Activated T-cell treated with anti-CD3 and anti-CD28 coated beads, Interleukin-2, amount 50 U/mL, for 48 hours (primary cell): Measurements from ENCODE around the gene HSPA1A.
"Not testable (repeated sequence)": the region's sequence is repeated elsewhere in the genome, so short reads cannot be mapped to it uniquely, and the experiment has no call there.

ENCODE experiments used
- DNase-seq, 2 experiments: peaks; one replicate each; pipeline ENCODE4 v3.0.0-alpha.2; 2020

Gene HSPA1A

DNA sequence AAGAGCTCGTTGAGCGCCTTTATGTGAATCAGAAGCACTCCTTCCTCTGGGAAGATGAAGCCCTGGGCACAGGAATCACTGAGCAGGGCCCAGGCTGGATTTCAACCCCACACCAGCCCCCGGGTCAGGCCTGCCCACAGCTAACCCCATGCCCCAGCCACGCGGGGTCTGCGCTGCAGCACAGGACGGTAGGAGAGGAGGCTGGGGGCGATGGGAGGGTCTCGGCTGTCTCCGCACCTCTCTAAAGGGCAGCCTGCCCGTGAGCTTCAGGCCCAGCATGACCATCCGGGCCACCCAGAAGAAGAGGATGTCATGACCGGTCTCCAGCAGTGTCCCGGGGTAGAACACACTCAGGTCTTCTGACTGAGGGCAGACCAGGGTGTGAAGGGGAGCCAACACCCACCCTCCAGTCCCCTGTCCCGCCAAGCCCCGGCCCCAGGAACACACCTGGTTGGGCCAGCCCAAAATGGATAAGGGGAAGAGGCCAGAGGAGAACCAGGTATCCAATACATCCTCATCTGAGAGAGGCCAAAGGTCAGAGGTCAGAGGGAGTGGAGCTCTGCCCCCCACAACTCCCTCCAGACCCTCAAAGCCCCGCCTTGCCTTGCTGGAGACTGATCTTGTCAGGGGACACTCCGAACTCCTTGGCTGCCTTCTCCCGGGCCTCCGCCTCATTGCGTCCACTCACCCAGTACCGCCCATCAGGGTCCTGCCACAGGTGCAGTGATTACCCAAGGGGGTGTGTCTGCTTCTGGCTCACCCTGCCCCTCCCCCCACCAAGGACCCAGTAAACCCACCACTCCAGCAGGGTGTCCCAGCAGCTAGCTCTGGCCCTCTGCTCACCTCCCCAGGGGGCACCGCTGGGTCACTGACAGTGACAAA lies 33.9 kb upstream of the HSPA1A start:
- DNase-seq, result no peak

DNA sequence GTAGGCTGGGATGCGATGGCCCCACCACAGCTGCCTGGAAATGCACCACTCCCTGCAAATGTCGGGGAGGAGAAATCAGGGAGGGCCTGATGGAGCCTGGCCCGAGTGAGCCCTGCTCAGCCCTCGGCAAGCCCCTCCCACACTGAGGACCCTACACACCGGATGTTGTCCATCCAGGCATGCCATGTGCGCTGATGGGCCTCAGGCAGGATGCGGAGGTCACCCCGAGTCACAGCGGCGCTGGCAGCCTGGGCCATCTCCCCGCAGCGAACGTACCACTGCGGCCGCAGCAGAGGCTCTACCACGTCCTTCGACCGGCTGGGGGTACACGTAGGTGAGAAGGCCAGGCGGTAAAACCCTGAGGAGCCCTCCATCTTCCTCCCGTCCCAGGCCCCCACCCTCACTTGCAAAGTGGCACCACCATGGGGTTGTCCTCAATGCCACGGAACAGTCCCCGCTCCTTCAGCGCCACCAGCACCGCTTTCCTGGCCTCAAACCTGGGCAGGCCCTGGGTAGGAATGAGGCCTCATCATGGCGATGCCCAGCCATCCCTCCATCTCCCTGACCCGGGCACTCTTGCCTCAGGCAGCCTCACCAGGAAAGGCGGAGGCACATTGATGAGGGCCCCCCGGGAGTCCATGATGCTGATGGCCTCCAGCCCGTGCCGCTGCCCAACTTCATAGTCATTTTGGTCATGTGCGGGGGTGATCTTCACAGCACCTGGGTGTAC lies 33.1 kb upstream of the HSPA1A start:
- no peak for DNase-seq

DNA sequence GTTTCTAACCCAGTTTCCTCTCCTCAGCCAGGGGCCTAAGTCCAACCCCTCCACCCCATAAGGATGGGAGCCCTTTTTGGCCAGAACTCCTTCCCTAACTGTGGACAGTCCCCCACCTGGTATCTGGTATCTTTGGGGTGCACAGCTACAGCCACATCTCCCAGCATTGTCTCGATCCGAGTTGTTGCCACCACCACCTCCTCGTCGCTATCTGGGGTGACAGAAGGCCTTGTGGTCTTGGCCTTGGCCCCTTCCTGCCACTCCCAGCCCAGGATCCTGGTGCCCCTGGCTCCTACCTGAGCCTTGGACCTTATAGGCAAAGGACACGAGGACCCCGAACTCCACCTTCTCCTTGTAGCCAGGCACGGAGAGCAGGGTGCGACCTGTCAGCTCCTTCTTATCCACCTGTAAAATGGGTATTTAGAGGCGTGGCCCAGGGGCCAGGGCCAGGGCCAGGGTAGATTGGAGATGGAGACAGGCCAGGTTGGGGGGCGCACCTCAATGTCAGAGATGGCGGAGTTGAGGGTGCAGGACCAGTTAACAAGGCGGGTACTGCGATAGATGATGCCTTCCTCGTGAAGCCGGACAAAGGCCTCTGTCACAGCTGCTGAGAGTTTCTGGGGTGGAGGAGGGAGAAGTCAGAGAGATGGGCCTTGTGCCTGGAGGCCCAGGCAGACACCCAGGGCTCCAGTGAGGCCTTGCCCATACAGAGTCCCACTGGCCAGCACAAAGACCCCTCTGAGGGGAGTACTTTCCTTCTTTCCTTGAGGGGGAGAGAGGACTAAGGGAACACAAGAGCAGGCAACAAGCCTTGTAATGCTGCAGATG lies 31.0 kb upstream of the HSPA1A start:
- no peak for DNase-seq

DNA sequence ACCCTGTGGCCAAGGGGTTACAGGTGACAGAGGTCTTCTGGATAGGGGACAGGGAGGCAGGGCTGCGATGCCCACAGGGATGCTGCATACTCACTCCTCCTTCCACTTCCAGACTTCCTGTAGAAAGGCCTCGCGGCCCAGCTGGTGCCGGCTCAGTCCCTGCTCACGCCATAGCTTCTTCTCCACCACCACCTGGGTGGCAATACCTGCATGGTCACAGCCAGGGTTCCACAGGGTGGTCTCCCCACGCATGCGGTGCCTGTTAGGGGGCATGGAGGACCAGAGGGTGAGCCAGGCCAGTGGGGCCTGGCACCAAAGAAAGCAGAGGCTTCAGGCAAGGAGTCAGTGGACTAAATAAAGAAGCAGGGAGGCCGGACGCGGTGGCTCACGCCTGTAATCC lies 29.9 kb upstream of the HSPA1A start:
- DNase-seq, result no peak

DNA sequence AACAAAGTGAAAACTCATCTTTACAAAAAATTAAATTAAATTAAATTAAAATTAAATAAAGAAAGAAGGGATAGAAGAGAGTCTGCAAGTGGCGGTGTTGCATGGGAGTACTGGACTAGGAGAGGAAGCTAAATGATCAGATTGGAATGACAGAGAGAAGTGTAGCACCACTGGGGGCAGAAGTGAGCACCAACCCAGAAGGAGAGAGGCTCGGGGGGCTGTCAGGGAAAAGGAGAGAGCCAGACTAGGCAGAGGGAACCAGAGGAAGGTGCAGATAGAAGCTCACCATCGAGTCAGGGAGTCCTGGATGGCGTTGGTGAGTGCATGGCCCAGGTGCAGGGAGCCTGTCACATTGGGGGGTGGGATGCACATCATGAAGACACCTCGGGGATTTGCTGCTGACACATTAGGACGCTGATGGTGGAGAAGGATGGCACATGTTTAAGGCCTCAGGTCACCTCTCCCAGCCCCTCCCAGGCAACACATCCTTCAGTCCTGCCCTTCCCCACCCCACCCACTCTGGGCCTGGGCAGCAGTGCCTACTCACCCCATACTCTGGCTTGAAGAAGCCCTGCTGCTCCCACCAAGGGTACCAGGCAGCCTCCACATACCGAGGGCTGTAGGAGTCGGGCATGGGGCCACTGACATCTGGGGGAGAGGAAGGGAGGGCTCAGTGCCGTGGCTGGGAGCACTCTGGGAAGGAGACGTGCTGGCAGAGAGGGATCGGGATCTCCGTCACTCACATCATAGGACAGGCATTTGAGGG lies 23.8 kb upstream of the HSPA1A start:
- DNase-seq, result peak; percentile 63 to 68

DNA sequence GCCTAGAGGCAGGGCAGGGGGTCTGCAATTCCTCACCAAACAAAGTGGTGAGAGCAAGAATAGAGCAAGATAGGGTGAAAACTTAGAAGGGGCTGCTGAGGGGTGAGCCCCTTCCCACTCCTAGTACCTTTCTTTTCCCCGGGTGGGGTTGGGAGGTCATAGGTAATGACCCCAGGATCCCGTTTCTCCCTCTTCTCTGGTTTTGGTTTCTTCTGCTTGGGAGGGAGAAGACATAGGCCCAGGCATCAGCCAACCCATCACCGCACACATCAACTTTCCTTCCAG lies 23.3 kb upstream of the HSPA1A start:
- no peak for DNase-seq

DNA sequence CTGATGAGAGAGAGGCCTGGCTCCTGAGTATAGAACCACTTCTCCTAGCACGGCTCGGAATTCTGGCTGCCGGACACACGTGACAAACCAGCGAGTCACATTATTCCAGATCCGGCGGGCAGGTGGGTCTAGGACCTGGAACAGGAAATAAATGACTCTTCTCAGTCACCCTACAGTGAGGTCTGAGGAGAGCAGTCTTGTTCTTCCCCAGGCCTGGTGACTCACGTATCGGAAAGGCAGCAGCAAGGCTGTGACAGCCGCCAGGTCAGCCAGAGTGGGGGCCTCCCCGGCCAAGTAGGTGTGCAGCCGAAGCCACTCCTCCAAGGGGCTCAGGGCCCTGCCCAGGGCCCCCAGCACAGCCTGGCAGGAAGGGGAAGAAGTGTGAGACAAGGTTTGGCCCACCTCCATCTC lies 22.6 kb upstream of the HSPA1A start:
- no peak for DNase-seq

DNA sequence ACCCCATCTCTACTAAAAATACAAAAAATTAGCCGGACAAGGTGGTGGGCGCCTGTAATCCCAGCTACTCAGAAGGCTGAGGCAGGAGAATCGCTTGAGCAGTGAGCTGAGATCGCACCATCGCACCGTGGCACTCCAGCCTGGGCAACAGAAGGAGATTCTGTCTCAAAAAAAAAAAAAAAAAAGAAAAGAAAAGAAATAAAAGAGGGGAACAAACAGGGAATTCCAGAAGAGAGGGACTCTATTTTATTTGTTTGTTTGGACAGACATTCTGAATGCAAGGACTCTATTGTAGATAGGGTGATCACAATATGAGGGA lies 21.5 kb upstream of the HSPA1A start:
- DNase-seq, result not testable (repeated sequence)

DNA sequence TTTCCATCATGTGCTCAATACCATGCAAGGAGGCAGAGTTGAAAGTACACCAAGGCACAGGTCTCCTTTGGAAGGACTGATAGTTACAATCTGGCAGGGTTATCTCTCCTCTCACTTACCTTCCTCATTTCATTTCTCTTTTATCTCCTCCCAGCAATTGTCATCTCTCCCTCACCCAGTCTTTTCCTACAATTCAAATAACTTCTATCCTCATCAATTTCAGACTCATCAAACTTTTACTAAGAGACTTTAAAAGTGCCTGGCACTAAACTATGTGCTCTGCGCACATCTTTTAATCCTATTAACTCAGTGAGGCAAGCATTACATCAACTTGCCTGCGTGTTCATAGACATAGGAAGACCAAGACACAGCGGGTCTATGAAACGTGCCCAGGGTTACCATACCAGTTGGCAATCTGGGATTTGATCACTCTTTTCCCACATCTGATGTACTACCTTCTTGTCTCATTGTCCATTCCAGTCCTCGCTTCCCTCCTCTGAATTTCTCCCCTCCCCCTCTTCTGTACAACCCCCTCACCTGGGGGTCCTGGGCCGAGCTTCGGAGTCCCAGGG lies 21.0 kb upstream of the HSPA1A start:
- DNase-seq, result no peak

DNA sequence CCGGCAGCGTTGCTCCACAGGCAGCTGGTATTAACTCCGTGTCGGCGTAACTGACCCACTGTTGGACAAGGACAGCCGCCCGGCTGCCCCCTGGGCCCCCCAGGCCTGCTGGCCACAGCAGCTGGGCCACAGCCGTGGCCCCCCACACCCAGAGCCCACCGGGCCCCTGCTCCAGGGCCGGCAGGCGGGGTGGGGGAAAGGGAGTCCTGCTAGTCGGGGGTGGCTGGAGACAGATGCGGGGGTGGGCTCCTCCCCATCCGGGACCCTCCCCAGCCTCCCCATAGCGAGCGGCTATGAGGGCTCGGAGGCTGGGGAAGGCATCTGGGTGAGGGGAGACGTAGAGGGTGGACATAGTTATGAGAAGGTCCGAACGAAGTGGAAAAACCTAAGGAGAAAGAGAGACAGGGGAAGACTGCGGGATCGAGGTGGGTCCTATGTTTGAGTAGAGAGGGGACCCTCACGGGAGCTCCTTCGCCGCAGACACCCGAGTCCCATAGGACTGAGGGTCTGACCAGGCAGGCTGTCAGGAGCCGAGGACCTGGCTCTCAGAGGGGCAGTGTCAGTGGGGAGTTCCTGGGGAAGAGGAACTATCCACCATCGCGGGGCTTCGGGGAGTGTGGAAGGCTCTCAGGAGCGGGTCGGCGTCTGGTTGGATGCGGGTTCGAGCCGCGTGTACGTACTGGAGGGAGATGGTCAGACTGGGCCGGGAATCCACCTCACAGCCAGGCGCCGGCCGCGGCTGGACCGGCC lies 20.3 kb upstream of the HSPA1A start:
- DNase-seq, result peak in 1 of 2 experiments; percentile 42

DNA sequence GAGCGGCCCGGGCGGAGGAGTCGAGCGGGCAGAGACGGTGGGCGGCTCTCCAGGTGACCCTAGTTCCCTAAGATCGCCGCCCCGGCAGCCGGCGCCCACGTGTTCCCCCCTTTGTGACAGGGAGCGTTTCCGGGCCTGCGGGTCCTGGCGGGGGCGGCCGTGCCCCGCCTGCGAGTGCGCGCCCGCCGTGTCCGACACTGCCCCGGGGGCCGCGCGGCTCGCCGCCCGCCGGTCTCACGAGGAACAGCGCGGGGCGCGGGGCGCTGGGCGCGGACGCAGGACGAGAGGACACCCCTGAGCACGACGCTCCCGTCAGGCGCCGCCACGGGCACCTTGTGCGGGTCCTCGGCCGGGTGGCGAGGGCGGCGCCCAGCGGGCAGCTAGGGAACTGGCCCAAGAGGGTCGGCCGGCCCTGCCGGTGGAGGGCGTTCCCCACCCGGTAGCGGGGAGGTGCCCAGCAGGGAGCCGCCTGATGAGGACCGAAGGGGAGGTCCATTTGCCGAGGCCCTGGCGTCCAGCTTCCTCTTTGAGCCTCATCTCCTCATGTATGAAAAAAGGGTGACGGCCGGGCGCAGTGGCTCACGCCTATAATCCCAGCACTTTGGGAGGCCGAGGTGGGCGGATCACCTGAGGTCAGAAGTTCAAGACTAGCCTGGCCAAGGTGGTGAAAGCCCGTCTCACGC lies 19.6 kb upstream of the HSPA1A start, which contains the start of gene VARS1:
Gene VARS1 (minus strand): TSS at position 137 of the 683 bp plus-strand sequence. CDS start 535 bp downstream, outside the sequence.
- peak; percentile 88 to 92 for DNase-seq

DNA sequence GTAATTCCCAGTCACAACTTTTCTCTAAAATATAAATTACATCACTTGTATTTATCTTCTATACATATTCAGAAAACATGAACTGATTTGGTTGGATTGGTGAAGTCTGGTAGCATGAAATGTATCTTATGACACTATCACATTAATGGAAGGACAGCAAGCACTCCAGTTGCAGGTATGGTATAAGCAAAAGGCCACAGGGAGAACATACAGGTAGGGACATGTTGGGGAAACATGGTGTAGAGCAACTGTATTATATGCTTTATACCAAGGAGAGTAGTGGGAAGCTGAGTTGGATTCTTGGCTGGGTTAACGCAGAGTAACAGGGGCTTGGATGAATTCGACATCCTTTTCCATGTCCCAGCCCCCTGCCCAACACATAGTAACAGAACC lies 18.4 kb upstream of the HSPA1A start:
- no peak for DNase-seq

DNA sequence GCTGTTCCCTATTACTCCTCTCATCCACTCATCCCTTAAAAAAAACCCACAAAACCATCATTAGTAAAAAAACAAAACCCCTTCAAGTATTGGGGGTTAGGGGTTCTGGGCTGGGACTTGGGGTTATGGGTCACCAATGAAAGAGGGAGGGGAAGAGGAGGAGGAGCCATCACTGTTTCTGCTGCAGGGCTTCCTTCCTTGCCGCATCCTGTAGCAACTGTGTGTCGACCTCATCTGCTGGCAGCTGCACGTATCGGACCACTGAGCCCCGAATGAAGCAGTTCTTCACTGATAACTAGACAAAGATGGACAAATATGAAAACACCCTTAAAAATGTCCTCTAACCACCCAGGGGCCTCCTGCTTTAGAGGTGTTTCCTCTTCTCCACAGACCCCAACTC lies 17.8 kb upstream of the HSPA1A start:
- DNase-seq, result peak in 1 of 2 experiments; percentile 30

DNA sequence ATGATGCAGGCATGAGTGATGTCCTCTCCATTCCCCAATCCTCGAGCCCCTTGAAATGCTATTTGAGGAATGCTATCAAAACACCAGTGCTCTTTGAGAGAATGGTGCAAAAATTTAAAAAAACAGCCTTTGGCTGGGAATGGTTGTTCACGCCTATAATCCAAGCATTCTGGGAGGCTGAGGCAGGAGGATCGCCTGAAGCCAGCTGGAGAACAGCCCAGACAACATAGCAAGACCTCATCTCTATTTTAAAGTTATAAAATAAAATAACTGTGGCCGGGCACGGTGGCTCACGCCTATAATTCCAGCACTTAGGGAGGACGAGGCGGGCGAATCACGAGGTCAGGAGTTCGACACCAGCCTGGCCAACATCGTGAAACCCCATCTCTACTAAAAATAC lies 15.6 kb upstream of the HSPA1A start:
- no peak for DNase-seq

DNA sequence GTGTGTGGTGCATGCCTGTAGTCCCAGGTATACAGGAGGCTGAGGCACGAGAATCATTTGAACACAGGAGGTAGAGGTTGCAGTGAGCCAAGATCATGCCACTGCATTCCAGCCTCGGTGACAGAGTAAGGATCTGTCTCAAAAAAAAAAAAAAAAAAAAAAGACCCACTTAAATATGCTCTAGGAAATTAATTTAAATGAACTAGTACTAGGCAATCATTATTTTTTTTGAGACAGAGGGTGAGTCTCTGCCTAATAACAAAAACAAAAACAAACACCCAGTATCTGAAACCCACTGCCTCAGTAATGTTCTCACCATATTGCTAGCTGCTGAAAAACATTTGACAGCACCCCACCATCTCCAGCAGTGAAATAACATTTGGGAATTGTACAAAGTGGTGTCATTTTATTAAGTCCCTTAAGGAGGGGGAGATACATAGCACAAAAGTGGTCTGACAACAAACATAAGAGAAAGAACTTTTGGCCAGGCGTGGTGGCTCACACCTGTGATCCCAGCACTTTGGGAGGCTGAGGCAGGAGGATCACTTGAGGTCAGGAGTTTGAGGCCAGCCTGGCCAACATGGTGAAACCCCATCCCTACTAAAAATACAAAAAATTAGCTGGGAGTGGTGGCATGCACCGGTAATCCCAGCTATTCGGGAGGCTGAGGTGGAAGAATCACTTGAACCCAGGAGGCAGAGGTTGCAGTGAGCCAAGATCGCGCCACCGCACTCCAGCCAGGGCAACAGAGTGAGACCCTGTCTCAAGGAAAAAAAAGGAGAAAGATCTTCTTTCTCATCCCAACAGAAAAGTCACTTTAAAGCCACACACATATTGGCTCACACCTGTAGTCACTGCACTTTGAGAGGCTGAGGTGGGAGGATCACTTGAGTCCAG lies 14.1 kb upstream of the HSPA1A start:
- DNase-seq, result not testable (repeated sequence)

DNA sequence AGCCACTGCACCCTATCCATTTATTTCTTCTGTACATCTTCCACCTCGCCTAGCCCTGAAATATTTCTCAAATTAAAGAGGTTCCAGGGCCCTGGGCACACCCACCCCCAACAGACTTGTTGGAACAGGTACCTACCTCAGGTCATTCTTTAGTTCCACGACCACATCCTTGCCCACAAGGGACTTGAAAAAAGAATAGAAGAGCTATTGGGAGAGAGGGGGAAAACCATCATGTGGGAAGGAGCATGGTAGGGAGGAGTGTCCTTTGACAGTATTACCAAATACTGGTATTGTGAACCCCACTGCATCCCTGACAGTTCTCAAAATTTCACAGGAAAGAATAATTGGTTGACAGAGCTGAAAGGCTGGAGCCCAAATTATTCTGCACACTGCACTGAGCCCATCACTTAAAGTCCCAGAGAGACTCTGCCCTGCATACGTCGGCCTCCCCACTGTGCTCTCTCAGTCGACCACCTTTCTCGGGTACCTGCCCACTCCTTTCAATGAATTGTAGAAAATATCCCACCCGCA lies 9.3 kb upstream of the HSPA1A start:
- DNase-seq, result no peak

DNA sequence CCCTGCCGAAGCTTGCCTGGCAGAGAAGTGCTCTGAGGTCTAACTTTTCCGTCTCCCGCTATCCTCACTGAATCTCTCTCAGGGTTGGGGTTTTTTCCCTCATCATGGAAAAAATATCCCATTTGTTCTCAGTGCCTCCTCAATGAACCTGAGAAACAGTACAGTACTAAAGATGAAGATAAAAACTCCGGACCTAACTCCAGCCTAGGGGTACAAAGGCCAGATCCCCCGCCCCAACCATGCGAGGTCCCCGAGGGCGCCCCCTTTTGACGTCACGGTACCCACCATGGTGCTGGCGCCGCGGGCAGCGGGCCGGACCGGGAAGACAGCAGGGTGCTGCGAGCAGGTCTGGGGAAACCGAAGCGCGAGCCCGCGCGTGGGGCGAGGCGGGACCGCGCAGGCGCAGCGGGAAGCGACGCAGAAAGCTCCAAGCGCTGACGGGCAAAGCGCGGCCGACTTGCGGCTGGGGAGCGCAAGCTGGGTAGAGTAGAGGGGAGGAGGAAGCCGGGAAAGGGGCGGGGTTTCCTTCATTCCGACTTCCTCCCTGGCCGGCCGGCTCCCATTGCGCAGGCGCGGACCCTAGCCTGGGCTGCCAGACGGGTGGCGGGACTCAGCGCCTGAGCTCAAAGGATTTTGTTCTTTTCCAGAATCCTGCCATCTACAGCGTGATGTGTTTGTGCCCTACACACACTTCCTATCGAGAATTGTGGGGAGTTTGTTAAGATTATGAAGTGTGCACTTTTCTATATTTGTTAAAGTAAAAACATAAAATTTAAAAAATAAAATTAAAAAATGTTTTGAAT lies 8.7 kb upstream of the HSPA1A start, which contains the start of gene LSM2:
Gene LSM2 (minus strand): TSS at position 497 of the 803 bp plus-strand sequence. CDS start 209 bp downstream, at position 288.
- peak; percentile 96 to 98 for DNase-seq

DNA sequence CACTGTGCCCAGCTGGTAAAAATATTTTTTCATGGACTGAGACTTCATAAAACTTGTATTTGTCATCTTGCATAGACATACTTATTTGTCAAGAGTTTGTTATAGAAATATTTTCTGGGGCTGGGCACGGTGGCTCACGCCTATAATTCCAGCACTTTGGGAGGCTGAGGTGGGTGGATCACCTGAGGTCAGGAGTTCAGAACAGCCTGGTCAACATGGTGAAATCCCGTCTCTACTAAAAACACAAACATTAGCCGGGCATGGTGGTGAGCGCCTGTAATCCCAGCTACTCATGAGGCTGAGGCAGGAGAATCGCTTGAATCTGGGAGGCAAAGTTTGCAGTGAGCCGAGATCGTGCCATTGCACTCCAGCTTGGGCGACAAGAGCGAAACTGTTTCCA lies 6.7 kb upstream of the HSPA1A start:
- DNase-seq, result not testable (repeated sequence)

DNA sequence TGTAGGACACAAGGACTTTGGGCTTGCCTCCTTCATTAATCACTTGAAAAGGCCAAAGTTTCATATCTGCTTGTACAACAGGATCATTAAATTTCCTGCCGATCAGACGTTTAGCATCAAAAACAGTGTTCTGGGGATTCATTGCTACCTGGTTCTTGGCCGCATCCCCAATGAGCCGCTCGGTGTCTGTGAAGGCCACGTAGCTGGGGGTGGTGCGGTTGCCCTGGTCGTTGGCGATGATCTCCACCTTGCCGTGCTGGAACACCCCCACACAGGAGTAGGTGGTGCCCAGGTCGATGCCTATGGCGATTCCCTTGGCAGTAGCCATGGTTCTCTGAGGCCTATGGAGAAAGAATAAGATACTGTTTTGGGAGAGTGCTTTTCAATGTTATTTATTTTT lies 3.7 kb upstream of the HSPA1A start:
- DNase-seq, result no peak
